Spleen (tissue), 11 donors: Measurements from ENCODE around the gene TUBA1C. TPM values are rescaled to one million over a fixed set of nuclear protein-coding genes. Genes with fewer than 3 reads are reported as not detected.

Experiments
- DNase-seq: peaks from one replicate; pipeline ENCODE4 v3.0.0-alpha.2; 2020
- H3K27ac ChIP-seq, 8 donors: fragments of 200-600 bp; sonication (generic) in 7 of 8; 1 replicate in 4 of 8; 2 replicates in 4 of 8; pipeline versions ENCODE4 v1.5.0 to v1.8.0; 2016 to 2021; ENCODE audit warnings: inconsistent platforms in 4 of 8, mild to moderate bottlenecking in 4 of 8, moderate library complexity in 1 of 8
- H3K27me3 ChIP-seq, 7 donors: fragments of 200-600 bp; sonication (generic) in 6 of 7; replicated peaks in 1 of 7; 1 replicate in 4 of 7; 2 replicates in 3 of 7; pipeline versions ENCODE4 v1.5.0 to v1.8.0; 2016 to 2021; ENCODE audit warnings: inconsistent platforms in 3 of 7, mild to moderate bottlenecking in 1 of 7
- H3K36me3 ChIP-seq, 6 donors: fragments of 200-600 bp; sonication (generic) in 5 of 6; 1 replicate in 4 of 6; 2 replicates in 2 of 6; pipeline versions ENCODE4 v1.5.0 to v1.8.0; 2016 to 2021; ENCODE audit warnings: inconsistent platforms in 2 of 6
- H3K4me1 ChIP-seq, 6 donors: fragments of 200-600 bp; sonication (generic) in 5 of 6; 1 replicate in 3 of 6; 2 replicates in 3 of 6; pipeline versions ENCODE4 v1.5.0 to v1.8.0; 2016 to 2021; ENCODE audit warnings: inconsistent platforms in 3 of 6
- H3K4me3 ChIP-seq, 8 donors: fragments of 200-600 bp; sonication (generic) in 7 of 8; 1 replicate in 4 of 8; 2 replicates in 4 of 8; pipeline versions ENCODE4 v1.5.0 to v1.8.0; 2016 to 2021; ENCODE audit warnings: inconsistent platforms in 4 of 8, mild to moderate bottlenecking in 4 of 8, moderate library complexity in 2 of 8
- H3K9me3 ChIP-seq, 8 donors: fragments of 200-600 bp; sonication (generic) in 7 of 8; 1 replicate in 4 of 8; 2 replicates in 4 of 8; pipeline versions ENCODE4 v1.5.0 to v1.8.0; 2016 to 2021; ENCODE audit warnings: inconsistent platforms in 4 of 8
- CTCF ChIP-seq, 11 experiments: fragments of 200-600 bp in 7 of 11; fragments of 450-650 bp in 4 of 11; sonication (generic) in 4 of 11; IDR thresholded peaks in 8 of 11; conservative IDR thresholded peaks in 3 of 11; 1 replicate in 7 of 11; 2 replicates in 4 of 11; pipeline versions ENCODE4 v1.4.0 to v1.8.0; 2016 to 2021; ENCODE audit warnings: antibody characterized with exemption in 11 of 11, inconsistent platforms in 4 of 11, mild to moderate bottlenecking in 1 of 11
- POLR2A ChIP-seq, 3 donors: fragments of 450-650 bp; IDR thresholded peaks; one replicate each; pipeline ENCODE4 v1.5.1; 2017; ENCODE audit warnings: antibody characterized with exemption in 3 of 3, mild to moderate bottlenecking in 1 of 3
- POLR2AphosphoS5 ChIP-seq, 3 donors: sonication (generic); formaldehyde crosslinking; IDR thresholded peaks; one replicate each; pipeline ENCODE4 v1.5.1; 2017; ENCODE audit warnings: antibody characterized with exemption in 3 of 3
- WGBS, 5 donors: extraction: QIAGEN DNeasy Blood & Tissue Kit in 3 of 5; methylation state at CpG; one replicate each; pipeline versions ENCODE4 v1.1.5 to v1.1.7; 2013 to 2018; 5-methylcytosine and 5-hydroxymethylcytosine counted together
- intact Hi-C: fragments of 100-400 bp; cut with DNase I; formaldehyde crosslinking; loops from one replicate; pipeline ENCODE4 v1.15.0; 2023; ENCODE audit warnings: low total_unique reads
- polyA plus RNA-seq, 3 donors: library from polyadenylated mRNA; stranded (reverse); fragments of 200-250 nt; gene quantifications; one replicate each; pipeline ENCODE4 v1.2.1, GENCODE V29; 2013
- total RNA-seq, 7 donors: library from RNA; depleted of rRNA in 3 of 7; stranded (reverse); fragments of >200 nt in 3 of 7; fragmentation: NEBNext Ultra II Directional in 4 of 7; extraction: Animal tissue kit (Norgen Biotek cat#: 25700) in 4 of 7; gene quantifications; one replicate each; pipeline versions ENCODE4 v1.1.0 to v1.2.1, GENCODE V29; 2016 to 2021
- donor health status: healthy with polysubstance abuse.
- donor health status: DM: no; HTN: no; CAD: no; lungs with moderate emphysema.
- donor health status: DM: no; HTN: no; CAD: no.
- donor health status: Bipolar disorder and iron deficiency.
- donor health status: healthy.
- donor health status: DM: no; HTN: no; CAD: no.
- donor health status: DM: yes; HTN: yes; CAD: no.

The TUBA1C gene
- total and polyA plus RNA-seq, 10 donors: 36.3 to 89.6 (median 58.8) TPM

- H3K27me3 ChIP-seq: no peaks in the 10 kb centered on the region
- intact Hi-C loops: no loop called here
- H3K27ac ChIP-seq: peak overlapping the region; percentile 85 to 99 (median 94)
- H3K36me3 ChIP-seq: no peaks in the 10 kb centered on the region
- peak overlapping the region in 5 of 8 donors; percentile 57 to 76 (median 61) for H3K4me3 ChIP-seq
- DNase-seq: peak; percentile 82
- peaks cover 4 to 58% (median 31%) of the 10 kb centered on the region in 6 donors for H3K4me1 ChIP-seq
- H3K9me3 ChIP-seq: no peaks in the 10 kb centered on the region
- WGBS, 5 donors: 44 to 60% (median 49%) methylated on average over 25 of the region's 25 CpGs
- TF ChIP-seq POLR2AphosphoS5 (IDR thresholded peaks at IDR 0.05): peak in 1 of 3 donors; percentile 59
- TF ChIP-seq CTCF (IDR thresholded peaks at IDR 0.05 in 8 of 11, conservative IDR thresholded peaks at IDR 0.05 in 3 of 11): peak in 2 of 11 experiments; percentile 8 to 19
- TF ChIP-seq POLR2A (IDR thresholded peaks at IDR 0.05): no peak
Observed at GRCh38 chr12:49232940-49233841, 31.7 kb upstream of the TUBA1C start.

DNA sequence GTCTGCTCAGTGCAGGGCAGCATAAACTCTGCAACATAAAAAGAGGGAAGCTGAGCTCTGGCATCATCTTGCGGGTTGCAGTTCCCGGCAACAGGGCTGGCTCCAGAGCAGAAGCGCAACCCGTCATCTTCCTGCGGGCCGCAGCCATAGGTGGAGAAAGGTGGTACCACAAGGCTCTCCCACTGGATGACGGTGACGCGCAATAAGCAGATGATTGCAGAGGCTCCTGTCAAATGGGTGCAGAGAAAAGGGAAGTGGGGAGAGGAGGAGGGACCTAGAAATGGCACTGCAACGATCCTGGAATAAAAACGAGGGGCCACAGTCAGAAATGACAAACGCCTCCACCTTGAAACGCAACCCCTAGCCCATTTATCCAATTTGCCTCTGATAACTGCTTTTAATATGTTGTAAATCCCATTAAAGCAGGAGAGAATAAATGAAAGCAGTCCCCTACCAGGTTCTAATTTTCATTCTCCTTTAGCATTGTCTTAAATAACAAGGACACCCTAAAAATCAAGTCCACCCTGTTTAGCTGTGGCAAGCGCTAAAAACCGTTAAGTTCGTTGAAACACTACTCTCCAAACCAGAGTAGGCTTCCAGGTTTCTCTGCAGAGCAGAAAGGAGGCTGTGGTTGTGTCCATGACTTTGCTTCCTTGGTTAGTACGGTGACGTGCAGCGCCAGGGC is 30.9 kb upstream of the TUBA1C start:
- H3K27me3 ChIP-seq: no peaks in the 10 kb centered on the region
- intact Hi-C loops: loop anchor here (2.0 kb wide), 1 partner anchor 103 kb away; the partner anchor contains the start of gene TUBA1B
- peaks cover 4 to 58% (median 31%) of the 10 kb centered on the region in 6 donors for H3K4me1 ChIP-seq
- H3K4me3 ChIP-seq: peak overlapping the region in 6 of 8 donors; percentile 36 to 76 (median 60)
- H3K27ac ChIP-seq: peak overlapping the region; percentile 85 to 99 (median 94)
- peak; percentile 78 to 87 (median 82) for TF ChIP-seq POLR2AphosphoS5 (IDR thresholded peaks at IDR 0.05)
- TF ChIP-seq CTCF (IDR thresholded peaks at IDR 0.05 in 8 of 11, conservative IDR thresholded peaks at IDR 0.05 in 3 of 11): no peak
- TF ChIP-seq POLR2A (IDR thresholded peaks at IDR 0.05): peak in 1 of 3 donors; percentile 76
- WGBS, 5 donors: 26 to 47% (median 34%) methylated on average over 17 to 19 of the region's 19 CpGs
- no peaks in the 10 kb centered on the region for H3K36me3 ChIP-seq
- H3K9me3 ChIP-seq: no peaks in the 10 kb centered on the region
- peak; percentile 94 for DNase-seq

GRCh38 chr12:49236423-49236822 is 28.5 kb upstream of the TUBA1C start:
- no peak overlapping the region for H3K27ac ChIP-seq
- H3K4me1 ChIP-seq: peaks cover 4 to 43% (median 28%) of the 10 kb centered on the region in 6 donors
- no peak for DNase-seq
- H3K4me3 ChIP-seq: no peak overlapping the region
- no peaks in the 10 kb centered on the region for H3K36me3 ChIP-seq
- H3K27me3 ChIP-seq: no peaks in the 10 kb centered on the region
- H3K9me3 ChIP-seq: no peaks in the 10 kb centered on the region
- intact Hi-C loops: loop anchor here (5.0 kb wide), 1 partner anchor 149 kb away; no protein-coding TSS in a partner anchor
- WGBS, 5 donors: 79 to 100% (median 94%) methylated on average over 1 of the region's 1 CpG
- TF ChIP-seq CTCF (IDR thresholded peaks at IDR 0.05 in 8 of 11, conservative IDR thresholded peaks at IDR 0.05 in 3 of 11): no peak
- no peak for TF ChIP-seq POLR2A (IDR thresholded peaks at IDR 0.05)
- no peak for TF ChIP-seq POLR2AphosphoS5 (IDR thresholded peaks at IDR 0.05)
